WTC11 (cell line): ENCODE measurements around the gene RSPO4.

Experiments
- CREB1 ChIP-seq: sonication (generic); formaldehyde crosslinking; IDR thresholded peaks from 2 replicates; pipeline ENCODE4 v1.8.0; 2023; ENCODE audit warnings: mild to moderate bottlenecking, missing genetic modification reagents
- ETV6 ChIP-seq: sonication (generic); formaldehyde crosslinking; IDR thresholded peaks from 2 replicates; pipeline ENCODE4 v1.8.1; 2022; ENCODE audit warnings: mild to moderate bottlenecking, missing genetic modification reagents
- NFYB ChIP-seq: sonication (generic); formaldehyde crosslinking; conservative IDR thresholded peaks from 2 replicates; pipeline ENCODE4 v1.8.0; 2022; ENCODE audit warnings: low read depth, missing genetic modification reagents
- TP53 ChIP-seq: sonication (generic); formaldehyde crosslinking; IDR thresholded peaks from 2 replicates; pipeline ENCODE4 v1.8.1; 2023; ENCODE audit warnings: mild to moderate bottlenecking, missing genetic modification reagents
- ZBTB21 ChIP-seq: sonication (generic); formaldehyde crosslinking; IDR thresholded peaks from 2 replicates; pipeline ENCODE4 v1.8.1; 2023; ENCODE audit warnings: mild to moderate bottlenecking, missing genetic modification reagents, borderline replicate concordance
- ZNF121 ChIP-seq: sonication (generic); formaldehyde crosslinking; IDR thresholded peaks from 2 replicates; pipeline ENCODE4 v1.8.0; 2023; ENCODE audit warnings: missing genetic modification reagents
- ZNF423 ChIP-seq: fragments of 250-450 bp; sonication (Bioruptor Pico); IDR thresholded peaks from 2 replicates; pipeline ENCODE4 v2.1.2; 2022; ENCODE audit warnings: mild to moderate bottlenecking, moderate library complexity
- TF ChIP-seq, protein P1 (sequence below): fragments of 200-600 bp; IDR thresholded peaks from 2 replicates; pipeline ENCODE4 v1.8.0; 2022; ENCODE audit warnings: antibody characterized with exemption
- TF ChIP-seq, protein P2 (sequence below): sonication (generic); formaldehyde crosslinking; IDR thresholded peaks from 2 replicates; pipeline ENCODE4 v1.8.1; 2023; ENCODE audit warnings: mild to moderate bottlenecking, missing genetic modification reagents

DNA sequence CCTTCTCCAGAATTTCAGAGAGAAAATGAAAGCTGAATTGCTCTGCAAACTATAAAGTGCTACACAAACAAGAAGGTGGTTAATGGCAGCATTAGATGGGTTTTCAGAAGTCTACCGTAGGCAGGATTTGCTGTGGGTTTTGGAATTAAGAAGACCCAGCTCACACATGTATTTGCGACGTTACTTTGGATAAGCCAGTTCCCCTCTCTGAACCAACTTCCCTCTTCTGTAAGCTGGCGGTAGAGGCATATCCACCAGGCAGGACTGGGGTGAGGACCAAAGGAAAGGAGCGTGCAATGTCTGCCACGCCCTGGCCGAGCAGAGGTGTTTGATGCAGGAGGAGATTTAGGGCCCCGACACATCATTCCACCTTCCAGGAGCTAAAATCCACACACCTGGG lies 6.9 kb downstream of the RSPO4 start:
- no peak for TF ChIP-seq ETV6 (CRISPR knock-in tag)
- TF ChIP-seq NFYB (CRISPR knock-in tag), result no peak
- TF ChIP-seq, protein P1, sequence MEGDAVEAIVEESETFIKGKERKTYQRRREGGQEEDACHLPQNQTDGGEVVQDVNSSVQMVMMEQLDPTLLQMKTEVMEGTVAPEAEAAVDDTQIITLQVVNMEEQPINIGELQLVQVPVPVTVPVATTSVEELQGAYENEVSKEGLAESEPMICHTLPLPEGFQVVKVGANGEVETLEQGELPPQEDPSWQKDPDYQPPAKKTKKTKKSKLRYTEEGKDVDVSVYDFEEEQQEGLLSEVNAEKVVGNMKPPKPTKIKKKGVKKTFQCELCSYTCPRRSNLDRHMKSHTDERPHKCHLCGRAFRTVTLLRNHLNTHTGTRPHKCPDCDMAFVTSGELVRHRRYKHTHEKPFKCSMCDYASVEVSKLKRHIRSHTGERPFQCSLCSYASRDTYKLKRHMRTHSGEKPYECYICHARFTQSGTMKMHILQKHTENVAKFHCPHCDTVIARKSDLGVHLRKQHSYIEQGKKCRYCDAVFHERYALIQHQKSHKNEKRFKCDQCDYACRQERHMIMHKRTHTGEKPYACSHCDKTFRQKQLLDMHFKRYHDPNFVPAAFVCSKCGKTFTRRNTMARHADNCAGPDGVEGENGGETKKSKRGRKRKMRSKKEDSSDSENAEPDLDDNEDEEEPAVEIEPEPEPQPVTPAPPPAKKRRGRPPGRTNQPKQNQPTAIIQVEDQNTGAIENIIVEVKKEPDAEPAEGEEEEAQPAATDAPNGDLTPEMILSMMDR, result no peak
- TF ChIP-seq CREB1 (CRISPR knock-in tag), result no peak
- TF ChIP-seq, protein P2, sequence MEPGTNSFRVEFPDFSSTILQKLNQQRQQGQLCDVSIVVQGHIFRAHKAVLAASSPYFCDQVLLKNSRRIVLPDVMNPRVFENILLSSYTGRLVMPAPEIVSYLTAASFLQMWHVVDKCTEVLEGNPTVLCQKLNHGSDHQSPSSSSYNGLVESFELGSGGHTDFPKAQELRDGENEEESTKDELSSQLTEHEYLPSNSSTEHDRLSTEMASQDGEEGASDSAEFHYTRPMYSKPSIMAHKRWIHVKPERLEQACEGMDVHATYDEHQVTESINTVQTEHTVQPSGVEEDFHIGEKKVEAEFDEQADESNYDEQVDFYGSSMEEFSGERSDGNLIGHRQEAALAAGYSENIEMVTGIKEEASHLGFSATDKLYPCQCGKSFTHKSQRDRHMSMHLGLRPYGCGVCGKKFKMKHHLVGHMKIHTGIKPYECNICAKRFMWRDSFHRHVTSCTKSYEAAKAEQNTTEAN, result no peak
- TF ChIP-seq TP53, result no peak
- TF ChIP-seq ZNF423, result no peak
- no peak for TF ChIP-seq ZNF121 (CRISPR knock-in tag)
- no peak for TF ChIP-seq ZBTB21 (CRISPR knock-in tag)
